HUES6 (cell line): ENCODE data around the gene KCNE2.

ENCODE experiments used
- H3K27ac ChIP-seq: 2 replicates; pipeline ENCODE4 v1.7.0; 2013; ENCODE audit warnings: low read depth, mild to moderate bottlenecking, low read length, inconsistent platforms
- H3K27me3 ChIP-seq: 2 replicates; pipeline ENCODE4 v1.6.1; 2013; ENCODE audit warnings: low read length; ENCODE audit not compliant: control insufficient read depth, insufficient read depth
- H3K36me3 ChIP-seq: 2 replicates; pipeline ENCODE4 v1.6.1; 2013; ENCODE audit warnings: low read length; ENCODE audit not compliant: control insufficient read depth, insufficient read depth
- H3K4me1 ChIP-seq: 2 replicates; pipeline ENCODE4 v1.6.1; 2013; ENCODE audit warnings: low read length; ENCODE audit not compliant: control insufficient read depth, insufficient read depth
- H3K4me3 ChIP-seq: 2 replicates; pipeline ENCODE4 v1.5.1; 2013; ENCODE audit warnings: low read depth, low read length
- H3K9ac ChIP-seq: one replicate; pipeline ENCODE4 v1.6.1; 2013; ENCODE audit warnings: mild to moderate bottlenecking, low read length
- H3K9me3 ChIP-seq: 2 replicates; pipeline ENCODE4 v1.6.1; 2013; ENCODE audit warnings: low read depth, low read length; ENCODE audit not compliant: control insufficient read depth, insufficient read depth

Gene KCNE2

DNA sequence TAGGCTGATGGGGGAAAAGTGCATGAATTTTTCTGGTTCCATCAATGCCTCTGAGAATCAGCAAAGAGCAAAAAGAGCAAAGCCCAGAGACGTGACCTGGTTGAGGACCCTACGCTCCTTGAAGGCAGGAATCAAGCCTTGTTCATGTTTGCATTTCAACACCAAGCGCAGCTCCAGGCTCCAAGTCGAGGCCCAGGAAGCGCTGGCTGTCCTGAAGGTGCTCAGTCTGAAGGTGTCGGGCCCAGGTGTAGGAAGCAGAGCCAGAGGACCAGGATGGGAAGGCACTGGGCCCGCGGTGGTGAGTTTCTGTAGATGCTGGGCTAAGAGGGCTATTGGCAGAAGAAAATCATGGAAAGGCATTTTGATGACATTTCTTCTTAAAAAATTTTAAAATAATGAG lies 25.6 kb upstream of the KCNE2 start:
- Histone ChIP-seq H3K27me3 (no peaks in the 10 kb centered on the region), H3K4me3 (no peak overlapping the region), H3K36me3 (no peaks in the 10 kb centered on the region), H3K9ac (no peak overlapping the region), H3K4me1 (no peaks in the 10 kb centered on the region; the same call in 1 of the 2 replicates), H3K9me3 (no peaks in the 10 kb centered on the region), H3K27ac (no peak overlapping the region)

- Histone ChIP-seq H3K27me3 (no peaks in the 10 kb centered on the region), H3K9ac (no peak overlapping the region), H3K4me3 (no peak overlapping the region), H3K9me3 (no peaks in the 10 kb centered on the region), H3K36me3 (no peaks in the 10 kb centered on the region), H3K27ac (no peak overlapping the region), H3K4me1 (no peaks in the 10 kb centered on the region)
Measured at GRCh38 chr21:34340061-34340460, 23.7 kb upstream of the KCNE2 start.

DNA sequence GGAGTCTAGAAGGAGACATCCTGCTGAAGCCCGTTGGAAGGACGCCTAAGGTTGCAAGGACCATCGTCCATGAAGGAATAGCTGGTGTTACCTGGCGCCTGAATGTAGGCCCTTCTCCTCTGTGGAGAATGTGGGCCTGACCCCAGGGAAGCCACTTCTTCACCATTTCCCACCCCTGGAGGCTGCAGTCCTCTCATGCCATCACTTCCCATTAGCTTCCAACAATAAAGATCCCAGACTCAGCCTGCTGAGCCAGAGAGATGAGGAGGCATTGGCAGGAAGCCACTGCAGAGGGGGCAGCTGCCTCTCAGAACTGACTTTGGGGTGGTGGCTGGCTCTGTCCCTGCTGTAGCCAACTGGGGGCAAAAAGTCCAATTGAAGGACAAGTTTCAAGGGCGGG lies 21.3 kb upstream of the KCNE2 start:
- H3K9ac ChIP-seq: no peak overlapping the region
- H3K27me3 ChIP-seq: no peaks in the 10 kb centered on the region
- no peaks in the 10 kb centered on the region for H3K9me3 ChIP-seq
- no peak overlapping the region for H3K4me3 ChIP-seq
- no peak overlapping the region for H3K27ac ChIP-seq
- H3K4me1 ChIP-seq: no peaks in the 10 kb centered on the region; the same call in 1 of the 2 replicates
- no peaks in the 10 kb centered on the region for H3K36me3 ChIP-seq

GRCh38 chr21:34343347-34343746 lies 20.5 kb upstream of the KCNE2 start:
- Histone ChIP-seq H3K4me1 (no peaks in the 10 kb centered on the region; the same call in 1 of the 2 replicates), H3K27ac (no peak overlapping the region), H3K4me3 (no peak overlapping the region), H3K27me3 (no peaks in the 10 kb centered on the region), H3K9ac (no peak overlapping the region), H3K36me3 (no peaks in the 10 kb centered on the region), H3K9me3 (no peaks in the 10 kb centered on the region)

DNA sequence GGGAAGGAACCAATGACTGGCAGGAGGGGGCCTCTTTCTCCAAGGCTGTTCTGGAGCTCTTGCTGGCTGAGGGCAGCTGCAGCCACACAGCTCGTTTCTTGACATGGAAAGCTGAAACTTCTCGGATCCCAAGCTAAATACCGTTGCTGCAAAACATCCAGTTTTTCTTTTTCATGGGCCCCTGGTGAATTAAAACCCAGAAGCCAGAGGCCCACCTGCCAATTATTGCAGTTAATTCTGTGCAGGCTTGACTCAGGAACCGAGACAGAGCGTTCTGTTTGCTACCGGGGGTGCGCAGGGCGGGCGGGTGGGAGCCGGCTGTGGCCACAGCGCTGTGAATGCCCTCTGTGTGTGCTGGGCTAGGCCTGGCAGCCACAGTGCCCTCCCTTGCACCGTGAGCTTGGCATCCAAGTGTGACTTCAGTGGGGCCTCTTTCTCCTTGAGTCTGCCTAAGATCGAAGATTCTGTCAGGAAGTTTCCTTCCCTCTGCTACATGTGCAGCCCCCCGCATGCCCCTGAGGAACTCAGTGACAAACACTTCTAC lies 19.9 kb upstream of the KCNE2 start:
- no peaks in the 10 kb centered on the region for H3K27me3 ChIP-seq

GRCh38 chr21:34344584-34344983 lies 19.2 kb upstream of the KCNE2 start:
- H3K4me1 ChIP-seq: no peaks in the 10 kb centered on the region; the same call in 1 of the 2 replicates
- H3K4me3 ChIP-seq: no peak overlapping the region
- H3K9me3 ChIP-seq: no peaks in the 10 kb centered on the region
- H3K9ac ChIP-seq: no peak overlapping the region
- H3K27ac ChIP-seq: no peak overlapping the region
- no peaks in the 10 kb centered on the region for H3K36me3 ChIP-seq
- no peaks in the 10 kb centered on the region for H3K27me3 ChIP-seq

More for the DNA sequence above, 19.9 kb upstream of the KCNE2 start:
- H3K4me1 ChIP-seq: no peaks in the 10 kb centered on the region; the same call in 1 of the 2 replicates
- H3K9me3 ChIP-seq: no peaks in the 10 kb centered on the region
- H3K36me3 ChIP-seq: no peaks in the 10 kb centered on the region
- no peak overlapping the region for H3K27ac ChIP-seq
- H3K4me3 ChIP-seq: no peak overlapping the region
- H3K9ac ChIP-seq: no peak overlapping the region

DNA sequence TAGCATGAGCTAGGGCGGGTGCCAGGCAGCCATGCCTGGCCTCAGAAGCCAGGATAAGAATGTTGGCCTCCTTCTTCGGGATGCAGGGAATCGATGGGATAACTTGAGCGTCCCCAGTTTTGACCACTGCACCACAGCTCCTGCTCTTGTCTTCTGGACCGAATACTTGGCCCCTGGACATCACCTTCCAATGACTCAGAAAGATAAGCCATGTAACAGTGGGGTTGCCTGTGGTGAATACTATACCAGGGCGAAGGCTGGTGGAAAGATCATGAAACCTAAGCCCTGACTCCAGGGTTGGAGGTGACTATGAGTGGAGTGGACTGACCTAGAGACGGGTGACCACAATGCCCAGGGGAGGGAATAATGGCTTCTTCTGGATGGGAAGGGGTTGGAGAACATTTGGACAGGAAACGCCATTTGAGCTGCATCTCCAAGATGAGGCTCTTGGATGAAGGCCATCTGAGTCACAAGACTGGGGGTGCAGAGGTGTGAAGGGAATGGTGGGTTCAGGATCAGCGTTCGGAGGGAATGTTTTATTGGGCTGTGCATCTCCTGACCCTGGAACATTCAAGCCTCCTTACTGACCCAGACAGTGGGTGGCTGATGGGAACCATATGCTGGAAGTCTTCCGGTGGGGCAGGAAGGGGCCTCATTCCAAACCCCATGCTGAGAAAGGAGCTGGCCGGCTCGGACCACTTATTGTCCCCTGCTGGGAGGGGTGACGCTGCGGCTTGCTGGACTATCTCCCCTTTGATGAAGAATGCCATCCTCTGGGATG lies 18.5 kb upstream of the KCNE2 start:
- H3K27me3 ChIP-seq: no peaks in the 10 kb centered on the region
- H3K27ac ChIP-seq: no peak overlapping the region
- no peaks in the 10 kb centered on the region for H3K9me3 ChIP-seq
- no peak overlapping the region for H3K4me3 ChIP-seq
- H3K4me1 ChIP-seq: no peaks in the 10 kb centered on the region; the same call in 1 of the 2 replicates
- no peak overlapping the region for H3K9ac ChIP-seq
- no peaks in the 10 kb centered on the region for H3K36me3 ChIP-seq

DNA sequence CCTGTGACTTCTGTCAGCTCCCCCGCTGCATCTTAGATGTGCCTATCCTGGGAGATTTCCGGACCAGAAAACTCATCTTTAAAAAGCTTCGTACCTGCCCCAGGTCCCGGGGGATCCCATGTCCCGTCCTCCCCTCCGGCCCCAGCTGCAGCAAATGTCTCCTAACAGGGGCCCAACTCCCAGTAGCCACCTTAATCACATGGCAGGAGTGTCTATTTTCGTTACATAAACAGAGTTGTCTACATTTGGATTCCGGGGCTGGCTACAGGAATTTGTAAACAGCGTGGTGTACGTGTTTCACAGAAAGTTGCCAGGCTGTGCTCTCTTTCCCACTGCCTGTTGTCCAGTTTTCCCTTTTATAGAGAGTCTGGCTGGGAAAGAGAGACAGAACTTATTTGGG lies 17.9 kb upstream of the KCNE2 start:
- H3K27ac ChIP-seq: no peak overlapping the region
- no peaks in the 10 kb centered on the region; the same call in 1 of the 2 replicates for H3K4me1 ChIP-seq
- no peaks in the 10 kb centered on the region for H3K27me3 ChIP-seq
- H3K4me3 ChIP-seq: no peak overlapping the region
- H3K9ac ChIP-seq: no peak overlapping the region
- H3K9me3 ChIP-seq: no peaks in the 10 kb centered on the region
- no peaks in the 10 kb centered on the region for H3K36me3 ChIP-seq

GRCh38 chr21:34348890-34349519 lies 14.8 kb upstream of the KCNE2 start:
- H3K4me1 ChIP-seq: no peaks in the 10 kb centered on the region; the same call in 1 of the 2 replicates
- no peak overlapping the region for H3K27ac ChIP-seq
- no peaks in the 10 kb centered on the region for H3K27me3 ChIP-seq
- no peak overlapping the region for H3K4me3 ChIP-seq
- no peak overlapping the region for H3K9ac ChIP-seq
- no peaks in the 10 kb centered on the region for H3K36me3 ChIP-seq
- 0 out of 2 replicates have a peak, but pooled peaks cover 3% of the 10 kb centered on the region for H3K9me3 ChIP-seq

- Histone ChIP-seq H3K27ac (no peak overlapping the region), H3K9me3 (0 out of 2 replicates have a peak, but pooled peaks cover 3% of the 10 kb centered on the region), H3K4me3 (no peak overlapping the region), H3K36me3 (no peaks in the 10 kb centered on the region), H3K27me3 (no peaks in the 10 kb centered on the region), H3K4me1 (no peaks in the 10 kb centered on the region), H3K9ac (no peak overlapping the region)
Measured at GRCh38 chr21:34351786-34352241, 12.0 kb upstream of the KCNE2 start.

- no peak overlapping the region for H3K9ac ChIP-seq
- no peak overlapping the region for H3K4me3 ChIP-seq
- no peak overlapping the region for H3K27ac ChIP-seq
- H3K4me1 ChIP-seq: no peaks in the 10 kb centered on the region
- 0 out of 2 replicates have a peak, but pooled peaks cover 3% of the 10 kb centered on the region for H3K9me3 ChIP-seq
- H3K36me3 ChIP-seq: no peaks in the 10 kb centered on the region
- no peaks in the 10 kb centered on the region for H3K27me3 ChIP-seq
Measured at GRCh38 chr21:34352556-34352955, 11.2 kb upstream of the KCNE2 start.
